NCI-H446 treated with DMSO at 0.1 percent for 48 hours (cell line): ENCODE results near the gene SLC49A4.

Source experiments
- DNase-seq: peaks from one replicate; lab custom pipeline; 2025; lab: John Stamatoyannopoulos, UW

The SLC49A4 gene

DNA sequence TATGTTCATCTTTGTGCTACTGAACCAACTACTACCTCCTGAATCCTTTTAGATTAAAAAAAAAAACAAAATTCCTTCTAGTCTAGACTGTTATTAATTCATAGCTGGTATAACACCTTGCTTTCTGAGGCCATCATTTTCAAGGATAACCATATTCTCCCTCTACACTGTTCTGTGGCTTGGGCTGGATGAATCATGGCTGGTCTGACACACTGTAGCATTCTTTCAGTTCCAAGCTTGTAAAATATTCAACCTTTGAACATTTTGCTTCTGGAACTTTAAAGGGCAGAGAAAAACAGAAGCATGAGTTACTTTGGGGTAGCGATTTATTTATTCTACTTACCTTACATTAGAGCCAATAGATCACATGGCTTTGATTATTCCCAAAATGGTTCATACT, 8.8 kb upstream of the SLC49A4 start:
- no peak for DNase-seq

DNA sequence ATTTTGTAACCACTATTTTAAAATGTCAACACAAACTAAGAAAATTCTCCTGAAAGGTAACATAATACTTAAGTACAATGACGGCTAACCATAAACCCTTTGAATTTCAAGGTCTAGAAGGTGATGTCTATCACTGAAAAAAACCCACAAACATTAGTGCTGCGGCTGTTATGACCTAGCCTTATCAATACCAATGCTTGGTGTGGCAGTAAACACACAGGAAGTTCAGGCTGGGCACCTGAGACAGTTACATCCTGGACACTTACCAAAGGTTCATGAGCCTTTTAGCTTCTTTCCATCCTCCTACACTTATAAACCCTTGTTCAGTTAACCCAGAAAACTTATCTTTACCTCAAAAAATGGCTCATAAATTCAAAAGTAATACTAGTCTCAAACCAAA, 7.0 kb upstream of the SLC49A4 start:
- DNase-seq, result no peak

DNA sequence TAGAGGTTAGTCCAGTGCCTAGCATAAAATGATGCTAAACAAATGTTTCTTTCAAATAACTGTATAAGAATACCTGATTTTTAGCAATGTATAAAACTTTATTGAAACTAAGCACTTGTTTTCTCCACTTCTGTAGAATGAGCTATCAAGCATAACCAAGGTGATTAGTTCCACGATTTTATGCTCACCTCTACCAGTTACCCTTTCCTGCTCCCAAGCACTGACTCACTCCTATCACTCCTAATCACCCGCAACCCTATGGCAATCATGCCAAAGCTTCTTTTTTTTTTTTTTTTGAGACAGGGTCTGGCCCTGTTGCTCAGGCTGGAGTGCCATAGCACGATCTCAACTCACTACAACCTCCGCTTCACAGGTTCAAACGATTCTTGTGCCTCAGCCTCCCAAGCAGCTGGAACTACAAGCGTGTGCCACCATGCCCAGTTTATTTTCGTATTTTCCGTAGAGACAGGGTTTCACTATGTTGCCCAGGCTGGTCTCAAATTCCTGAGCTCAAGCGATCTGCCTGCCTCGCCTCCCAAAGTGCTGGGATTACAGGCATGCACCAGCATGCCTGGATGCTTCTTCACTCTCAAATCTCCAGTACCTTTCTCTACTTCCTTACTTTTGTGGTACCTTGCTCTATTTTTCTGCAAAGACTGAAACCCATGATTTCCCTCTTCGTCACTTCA, 5.1 kb upstream of the SLC49A4 start:
- DNase-seq, result no peak

DNA sequence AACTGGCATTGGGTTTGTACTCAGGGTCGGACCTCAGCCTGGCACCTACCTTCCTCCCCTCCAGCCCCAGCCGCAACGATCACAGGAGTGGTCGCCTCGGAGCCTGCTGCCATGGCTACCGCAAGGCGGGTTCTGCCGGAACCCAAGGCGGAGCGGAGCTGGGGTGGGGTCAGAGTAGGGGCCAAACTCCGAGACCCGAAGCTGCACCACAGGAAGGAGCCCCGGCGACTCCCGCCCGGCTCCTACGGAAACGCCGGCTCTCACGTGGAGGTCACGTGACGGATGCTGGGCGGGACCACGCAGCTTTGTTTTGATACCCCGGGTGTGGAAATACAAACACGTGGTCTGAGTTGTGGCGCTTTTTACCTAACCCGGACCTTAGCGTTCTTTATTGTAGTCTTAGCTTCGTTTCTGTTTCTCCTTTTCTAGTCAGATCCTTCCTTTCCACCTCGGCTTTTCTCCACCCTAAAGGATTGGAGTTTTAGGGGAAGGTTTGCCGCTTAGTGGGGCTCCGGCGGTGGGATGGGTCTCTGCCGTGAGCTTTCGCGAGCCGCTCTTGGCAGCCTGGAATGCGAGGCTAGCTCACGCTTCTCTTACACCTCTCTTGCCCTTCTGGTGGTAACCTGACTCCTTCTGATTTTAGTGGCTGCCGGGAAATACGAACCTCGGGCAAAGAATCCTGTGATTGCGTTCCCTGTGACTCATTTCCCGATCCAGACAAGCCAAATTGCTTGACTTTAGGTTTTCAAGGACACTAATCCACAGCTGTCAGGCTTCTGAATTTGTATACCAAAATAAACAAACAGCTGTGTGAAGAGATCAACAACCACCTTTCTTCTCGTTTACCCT, 1.1 kb upstream of the SLC49A4 start, which contains the start of gene HSPBAP1:
TSS of gene HSPBAP1 (minus strand) at position 264 of the 849 bp plus-strand sequence. CDS start at position 113, 151 bp downstream.
- no peak for DNase-seq

DNA sequence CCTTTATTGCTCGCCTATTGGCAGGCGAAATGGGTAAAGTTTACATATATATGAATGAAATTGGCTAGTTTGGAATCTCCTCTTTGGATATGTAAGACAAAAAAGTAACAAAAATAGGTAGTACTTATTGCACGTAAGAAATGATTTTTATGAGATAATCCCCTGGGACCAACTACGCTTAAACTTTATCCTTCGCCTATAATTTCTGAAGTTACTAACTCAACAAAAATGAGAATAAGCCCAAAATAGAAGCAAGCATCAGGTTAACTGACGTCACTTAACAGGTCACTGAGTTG, 438 bp upstream of the SLC49A4 start:
- DNase-seq, result no peak

DNA sequence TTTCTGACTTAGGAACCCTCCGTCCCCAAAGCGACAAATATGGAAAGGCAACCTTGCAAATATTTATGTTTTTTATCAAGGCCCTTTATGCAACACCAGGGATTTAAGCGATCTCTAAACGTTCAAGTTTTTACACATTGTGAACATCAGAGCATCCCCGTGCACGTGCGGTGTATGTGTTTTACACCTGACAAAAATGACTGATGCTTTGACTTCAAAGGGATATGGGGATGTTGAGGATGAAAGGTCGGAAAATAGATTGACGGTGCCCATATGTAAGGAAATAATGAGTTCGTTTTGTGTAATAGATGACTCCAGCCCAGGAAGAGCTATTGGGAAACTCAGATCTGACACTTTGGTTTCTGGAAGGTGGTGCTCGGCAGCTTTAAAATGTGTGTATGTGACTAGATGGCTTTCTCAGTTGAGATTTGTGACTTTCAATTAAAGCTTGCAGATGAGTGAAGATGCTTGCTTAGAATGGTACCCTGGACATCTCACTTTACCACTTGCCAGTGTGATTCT, 866 bp downstream of the SLC49A4 start:
- DNase-seq, result no peak

DNA sequence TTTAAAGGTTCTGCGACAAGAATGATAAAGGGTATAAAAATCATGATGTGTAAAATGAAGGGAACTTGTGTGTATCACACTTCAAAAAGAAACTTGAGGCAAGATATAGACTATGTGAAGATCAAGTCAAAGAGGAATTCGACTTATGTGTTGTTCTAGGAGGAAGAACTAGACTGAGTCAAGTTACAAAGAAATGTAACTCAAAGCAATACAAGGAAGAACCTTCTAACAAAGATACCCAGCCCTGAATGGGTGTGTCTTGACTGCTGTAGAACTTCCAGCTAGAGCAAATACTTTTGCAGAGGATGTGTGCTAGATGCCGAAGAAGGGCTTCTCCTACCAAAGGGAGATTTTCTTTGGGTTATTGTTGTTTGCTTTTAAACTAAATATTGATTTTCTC, 2.4 kb downstream of the SLC49A4 start:
- no peak for DNase-seq

DNA sequence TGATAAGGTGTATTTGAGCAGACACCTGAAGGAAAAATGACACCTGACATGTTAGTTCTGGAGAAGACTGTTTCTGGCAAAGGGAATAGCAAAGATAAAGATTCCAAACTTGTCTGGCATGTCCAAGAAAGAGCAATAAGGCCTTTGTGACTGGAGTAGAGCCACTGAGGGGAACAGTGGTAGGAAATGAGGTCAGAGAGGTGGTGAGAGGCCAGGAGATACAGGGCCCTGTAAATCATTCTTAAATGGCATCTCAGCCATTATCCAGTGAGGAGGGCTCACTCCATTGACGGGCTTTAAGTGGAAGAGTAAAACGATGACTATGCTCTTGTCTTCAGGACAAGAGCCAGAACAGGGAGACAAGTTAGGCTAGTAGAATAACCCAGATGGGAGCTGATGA, 4.5 kb downstream of the SLC49A4 start:
- no peak for DNase-seq

- DNase-seq, result no peak
Observed at GRCh38 chr3:122800031-122800430, 5.2 kb downstream of the SLC49A4 start.

DNA sequence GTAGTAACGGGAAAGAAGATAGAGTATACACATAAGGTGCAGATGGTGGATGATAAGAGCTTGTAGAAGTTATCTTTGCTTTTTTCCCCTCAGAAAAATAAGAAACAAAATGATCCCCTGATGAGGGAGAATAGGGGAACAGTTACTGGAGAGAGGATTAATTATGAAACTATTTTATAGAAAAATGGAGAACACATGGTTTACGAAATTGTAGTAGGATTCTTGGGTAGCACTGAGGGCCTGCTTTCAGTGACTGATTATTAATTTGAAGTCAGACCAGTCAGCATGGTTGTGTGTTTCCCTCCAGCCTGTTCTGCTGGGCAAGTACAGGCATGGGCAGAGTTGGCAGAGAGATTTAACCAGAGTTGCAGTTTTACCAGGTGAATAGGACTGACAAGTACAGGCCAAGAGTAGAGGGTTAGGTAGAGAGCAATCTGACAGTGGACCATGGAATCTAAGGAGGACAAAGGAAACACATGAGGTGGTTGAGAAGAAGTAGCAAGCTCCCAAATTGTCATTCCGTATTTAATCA, 5.9 kb downstream of the SLC49A4 start:
- DNase-seq, result no peak

- no peak for DNase-seq
Observed at GRCh38 chr3:122802323-122802722, 7.5 kb downstream of the SLC49A4 start.

DNA sequence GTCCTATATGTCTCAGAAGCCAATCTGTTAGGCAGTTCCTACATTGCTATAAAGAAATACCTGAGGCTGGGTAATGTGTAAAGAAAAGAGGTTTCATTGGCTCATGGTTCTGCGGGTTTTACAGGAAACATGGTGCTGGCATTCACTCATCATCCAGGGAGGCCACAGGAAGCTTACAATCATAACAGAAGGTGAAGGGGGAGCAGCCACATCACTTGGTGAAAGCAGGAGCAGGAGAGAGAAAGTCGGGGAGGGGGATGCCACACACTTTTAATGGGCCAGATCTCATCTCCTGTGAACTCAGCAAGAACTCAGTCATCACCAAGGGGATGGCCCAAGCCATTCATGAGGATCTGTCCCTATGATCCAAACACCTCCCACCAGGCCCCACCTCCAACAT, 9.1 kb downstream of the SLC49A4 start:
- DNase-seq, result no peak

DNA sequence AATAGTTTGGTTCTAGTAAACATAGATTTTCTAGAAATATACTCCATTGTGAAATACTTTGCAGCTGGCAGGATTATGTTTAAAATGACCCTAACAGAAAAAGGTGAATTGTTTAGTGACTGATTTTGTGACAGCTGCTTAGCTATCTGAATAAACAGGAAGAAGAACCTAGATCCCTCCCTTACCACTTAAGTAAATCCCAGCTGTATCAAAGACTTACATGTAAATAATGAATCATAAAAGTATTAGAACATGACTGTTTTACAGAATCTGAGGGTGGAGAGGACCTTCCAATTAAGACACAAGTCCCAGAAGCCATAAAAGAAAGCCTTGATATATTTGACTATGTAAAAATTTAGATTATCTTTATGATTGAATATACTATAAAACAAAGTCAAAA, 15.9 kb downstream of the SLC49A4 start:
- no peak for DNase-seq

- no peak for DNase-seq
Observed at GRCh38 chr3:122816587-122816986, 21.7 kb downstream of the SLC49A4 start.

DNA sequence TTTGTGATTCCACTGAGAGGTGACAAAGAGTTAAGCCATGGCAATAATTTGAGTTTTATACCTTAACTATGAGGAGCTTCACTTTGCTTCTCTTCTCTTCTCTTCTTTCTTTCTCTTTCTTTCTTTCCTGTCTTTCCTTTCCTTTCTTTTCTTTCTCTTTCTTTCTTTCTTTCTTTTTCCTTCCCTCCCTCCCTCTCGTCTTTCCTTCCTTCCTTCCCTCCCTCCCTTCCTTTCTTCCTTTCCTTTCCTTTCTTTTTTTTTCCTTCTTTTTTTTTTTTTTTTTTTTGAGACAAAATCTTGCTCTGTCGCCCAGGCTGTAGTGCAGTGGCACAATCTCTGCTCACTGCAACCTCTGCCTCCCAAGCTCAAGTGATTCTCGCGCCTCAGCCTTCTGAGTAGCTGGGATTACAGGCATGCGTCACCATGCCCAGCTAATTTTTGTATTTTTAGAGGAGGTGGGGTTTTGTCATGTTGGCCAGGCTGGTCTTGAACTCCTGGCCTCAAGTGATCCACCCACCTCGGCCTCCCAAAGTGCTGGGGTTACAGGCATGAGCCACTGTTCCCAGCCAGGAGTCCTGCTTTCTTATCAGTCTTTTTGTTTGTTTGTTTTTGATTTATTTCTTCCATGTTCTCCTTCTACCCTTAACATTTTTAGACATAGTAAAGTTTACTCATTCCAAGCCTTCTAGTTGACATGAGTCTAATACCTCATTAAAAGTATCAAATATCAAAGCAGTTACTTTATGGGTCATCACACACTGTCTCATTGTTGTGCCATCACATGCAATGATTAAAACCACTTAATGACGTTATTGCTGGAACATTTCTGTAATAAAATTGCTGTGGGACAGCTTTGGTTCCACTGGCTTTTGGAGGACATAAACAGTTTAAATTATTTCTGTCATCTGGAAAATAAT, 29.9 kb downstream of the SLC49A4 start:
- no peak for DNase-seq

DNA sequence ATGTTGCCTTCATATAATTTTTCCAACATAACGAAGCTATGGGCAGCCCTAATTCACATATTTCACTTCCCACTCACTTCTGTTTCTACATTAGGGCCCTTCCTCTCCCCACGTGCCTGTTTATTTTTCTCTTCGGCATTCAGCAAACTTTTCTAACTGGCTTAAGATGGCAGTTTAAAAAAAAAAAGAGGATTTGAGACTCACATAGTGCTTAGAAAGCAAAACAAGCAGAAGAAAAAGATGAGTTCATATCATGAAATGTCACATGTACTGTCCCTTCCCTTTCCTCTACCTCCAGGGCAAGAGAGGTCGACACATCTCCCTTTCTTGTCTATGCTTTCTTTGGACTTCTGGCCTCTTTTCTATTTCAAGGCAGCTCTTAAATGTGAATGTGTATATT, 30.6 kb downstream of the SLC49A4 start:
- DNase-seq, result no peak

- no peak for DNase-seq
Observed at GRCh38 chr3:122826278-122826677, 31.4 kb downstream of the SLC49A4 start.

DNA sequence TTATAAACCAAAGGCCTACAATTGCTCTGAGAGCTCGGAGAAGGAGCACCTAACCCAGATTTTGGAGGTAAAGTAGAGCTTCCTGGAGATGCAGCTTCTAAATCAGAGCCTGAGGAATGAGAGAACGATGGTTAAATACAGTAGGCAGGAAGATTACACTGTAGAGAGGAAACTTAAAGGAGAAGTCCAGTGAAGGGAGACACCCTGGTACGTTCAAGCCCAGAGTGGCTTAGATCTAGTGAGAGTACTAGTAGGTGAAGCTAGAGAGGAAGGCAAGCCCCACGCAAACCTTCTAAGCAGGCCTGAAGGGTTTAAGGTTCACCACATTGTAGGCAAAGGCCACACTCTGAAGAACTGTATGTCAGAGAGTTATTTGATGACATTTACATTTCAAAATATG, 33.4 kb downstream of the SLC49A4 start:
- no peak for DNase-seq

GRCh38 chr3:122835590-122835989, 40.7 kb downstream of the SLC49A4 start:
- no peak for DNase-seq

DNA sequence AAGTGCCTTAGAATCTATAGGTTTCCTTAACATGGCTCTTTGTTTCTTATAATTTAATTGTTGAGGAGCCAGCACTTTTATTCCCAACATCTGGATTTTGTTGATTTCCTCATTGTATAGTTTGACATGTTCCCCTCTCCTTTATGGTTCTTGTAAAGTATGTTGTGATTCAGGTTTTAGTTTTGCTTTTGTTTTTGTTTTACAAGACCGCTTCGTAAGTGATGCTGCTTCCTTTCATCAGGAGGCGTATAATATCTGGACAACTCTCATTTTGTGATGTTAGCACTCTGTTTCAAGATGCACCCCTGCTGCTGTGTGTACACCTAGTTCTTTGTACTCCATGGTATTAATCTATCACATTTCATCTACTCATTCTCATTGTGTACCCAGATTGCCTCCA, 48.7 kb downstream of the SLC49A4 start:
- no peak for DNase-seq

DNA sequence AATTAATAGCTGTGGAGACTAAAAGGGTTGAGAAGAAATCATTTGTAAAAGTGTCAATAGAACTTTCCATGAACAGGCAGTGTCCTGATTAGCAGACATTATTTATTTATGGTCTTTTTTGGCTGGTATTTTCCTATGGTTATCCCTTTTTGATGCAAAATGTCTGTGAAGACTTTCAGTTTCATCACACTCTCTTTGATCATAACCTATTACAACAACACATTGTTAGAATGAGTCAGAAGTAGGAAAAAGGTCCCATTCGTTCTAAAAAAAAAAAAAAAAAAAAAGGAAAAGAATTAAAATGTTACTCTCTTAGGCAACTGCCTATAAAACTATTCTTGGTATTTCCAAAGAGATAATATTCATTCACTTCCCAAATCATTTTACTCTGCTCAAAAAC, 62.1 kb downstream of the SLC49A4 start:
- DNase-seq, result no peak

- DNase-seq, result no peak
Observed at GRCh38 chr3:122858373-122858772, 63.5 kb downstream of the SLC49A4 start.
